HEK293T (cell line): ENCODE results near the gene TPH1.

ENCODE experiments used
- ARNT ChIP-seq: fragments of 450-650 bp; IDR thresholded peaks from 2 replicates; pipeline ENCODE4 v1.6.1; 2017; ENCODE audit warnings: mild to moderate bottlenecking
- BHLHE40 ChIP-seq: fragments of 450-650 bp; IDR thresholded peaks from 2 replicates; pipeline ENCODE4 v1.6.1; 2016; ENCODE audit warnings: mild to moderate bottlenecking, moderate library complexity, borderline replicate concordance
- CTBP1 ChIP-seq: fragments of 450-650 bp; IDR thresholded peaks from 2 replicates; pipeline ENCODE4 v1.6.1; 2016; ENCODE audit warnings: borderline replicate concordance
- ELF4 ChIP-seq: fragments of 450-650 bp; IDR thresholded peaks from 2 replicates; pipeline ENCODE4 v1.6.1; 2017; ENCODE audit warnings: antibody characterized with exemption
- FOXK2 ChIP-seq: fragments of 450-650 bp; IDR thresholded peaks from 2 replicates; pipeline ENCODE4 v1.6.1; 2016; ENCODE audit warnings: mild to moderate bottlenecking
- FOXM1 ChIP-seq: fragments of 450-650 bp; IDR thresholded peaks from 2 replicates; pipeline ENCODE4 v1.6.1; 2017; ENCODE audit warnings: mild to moderate bottlenecking, borderline replicate concordance
- HDGF ChIP-seq: fragments of 450-650 bp; IDR thresholded peaks from 2 replicates; pipeline ENCODE4 v1.6.1; 2017; ENCODE audit warnings: antibody characterized with exemption, borderline replicate concordance
- LEF1 ChIP-seq: fragments of 450-650 bp; IDR thresholded peaks from 2 replicates; pipeline ENCODE4 v1.6.1; 2017; ENCODE audit warnings: mild to moderate bottlenecking, borderline replicate concordance
- PKNOX1 ChIP-seq: fragments of 450-650 bp; IDR thresholded peaks from 2 replicates; pipeline ENCODE4 v1.6.1; 2016
- SP1 ChIP-seq: fragments of 450-650 bp; IDR thresholded peaks from 2 replicates; pipeline ENCODE4 v1.6.1; 2017
- SUZ12 ChIP-seq: fragments of 450-650 bp; IDR thresholded peaks from 2 replicates; pipeline ENCODE4 v1.6.1; 2016; ENCODE audit warnings: mild to moderate bottlenecking
- TARDBP ChIP-seq: fragments of 450-650 bp; IDR thresholded peaks from 2 replicates; pipeline ENCODE4 v1.6.1; 2016
- ZNF384 ChIP-seq: fragments of 450-650 bp; IDR thresholded peaks from 2 replicates; pipeline ENCODE4 v1.6.1; 2016

GRCh38 chr11:18067372-18067771 is 21.3 kb upstream of the TPH1 start:
- TF ChIP-seq SUZ12 (no peak), ELF4 (no peak), BHLHE40 (no peak), HDGF (no peak), PKNOX1 (no peak), FOXM1 (no peak), SP1 (no peak), FOXK2 (no peak), TARDBP (no peak), ZNF384 (no peak), LEF1 (no peak), CTBP1 (no peak), ARNT (no peak)
